Measurements from ENCODE around the gene CCDC54.

- no peak for TF ChIP-seq POLR2A (IDR thresholded peaks at IDR 0.05)
- TF ChIP-seq, protein P1, sequence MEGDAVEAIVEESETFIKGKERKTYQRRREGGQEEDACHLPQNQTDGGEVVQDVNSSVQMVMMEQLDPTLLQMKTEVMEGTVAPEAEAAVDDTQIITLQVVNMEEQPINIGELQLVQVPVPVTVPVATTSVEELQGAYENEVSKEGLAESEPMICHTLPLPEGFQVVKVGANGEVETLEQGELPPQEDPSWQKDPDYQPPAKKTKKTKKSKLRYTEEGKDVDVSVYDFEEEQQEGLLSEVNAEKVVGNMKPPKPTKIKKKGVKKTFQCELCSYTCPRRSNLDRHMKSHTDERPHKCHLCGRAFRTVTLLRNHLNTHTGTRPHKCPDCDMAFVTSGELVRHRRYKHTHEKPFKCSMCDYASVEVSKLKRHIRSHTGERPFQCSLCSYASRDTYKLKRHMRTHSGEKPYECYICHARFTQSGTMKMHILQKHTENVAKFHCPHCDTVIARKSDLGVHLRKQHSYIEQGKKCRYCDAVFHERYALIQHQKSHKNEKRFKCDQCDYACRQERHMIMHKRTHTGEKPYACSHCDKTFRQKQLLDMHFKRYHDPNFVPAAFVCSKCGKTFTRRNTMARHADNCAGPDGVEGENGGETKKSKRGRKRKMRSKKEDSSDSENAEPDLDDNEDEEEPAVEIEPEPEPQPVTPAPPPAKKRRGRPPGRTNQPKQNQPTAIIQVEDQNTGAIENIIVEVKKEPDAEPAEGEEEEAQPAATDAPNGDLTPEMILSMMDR (IDR thresholded peaks at IDR 0.05), result no peak
Measured at GRCh38 chr3:107384907-107385306, 7.7 kb downstream of the CCDC54 start.

All from lower leg skin (tissue), 3 donors.